Measurements from ENCODE around the gene C3orf38. TPM values are rescaled to one million over a fixed set of nuclear protein-coding genes. Genes with fewer than 3 reads are reported as not detected.

C3orf38 gene
- total RNA-seq, 1 experiment from 2014 or later, result 21.7 TPM

GRCh38 chr3:88132894-88133293 is 16.9 kb upstream of the C3orf38 start:
- Mint-ChIP-seq H3K9me3 (ENCODE audit: unreplicated experiment) (no peaks in the 10 kb centered on the region), H3K27me3 (ENCODE audit: insufficient read depth, unreplicated experiment) (no peaks in the 10 kb centered on the region), H3K4me3 (ENCODE audit: unreplicated experiment) (no peak overlapping the region), H3K36me3 (ENCODE audit: insufficient read depth, unreplicated experiment) (peaks cover 41% of the 10 kb centered on the region), H3K4me1 (ENCODE audit: insufficient read depth, unreplicated experiment) (peaks cover 16% of the 10 kb centered on the region), H3K27ac (ENCODE audit: low read depth, unreplicated experiment) (peak overlapping the region; percentile 27)
- DNase-seq (ENCODE audit: unreplicated experiment), result no peak
- intact Hi-C loops (cut with micrococcal nuclease), result no loop called here
- no TSS peak for BruUV-seq (replicated peaks)
- ChIA-PET POLR2A (interaction anchor here (3.8 kb wide), 1 partner anchor 16 kb away, joined by 25 read pairs; the partner anchor contains the start of gene C3orf38), CTCF (interaction anchor here (0.6 to 2.0 kb wide), 4 partner anchors 11 to 74 kb away, joined by 3 to 7 read pairs (median 3); partner anchors contain the start of gene CGGBP1)
- TF ChIP-seq, protein P1, sequence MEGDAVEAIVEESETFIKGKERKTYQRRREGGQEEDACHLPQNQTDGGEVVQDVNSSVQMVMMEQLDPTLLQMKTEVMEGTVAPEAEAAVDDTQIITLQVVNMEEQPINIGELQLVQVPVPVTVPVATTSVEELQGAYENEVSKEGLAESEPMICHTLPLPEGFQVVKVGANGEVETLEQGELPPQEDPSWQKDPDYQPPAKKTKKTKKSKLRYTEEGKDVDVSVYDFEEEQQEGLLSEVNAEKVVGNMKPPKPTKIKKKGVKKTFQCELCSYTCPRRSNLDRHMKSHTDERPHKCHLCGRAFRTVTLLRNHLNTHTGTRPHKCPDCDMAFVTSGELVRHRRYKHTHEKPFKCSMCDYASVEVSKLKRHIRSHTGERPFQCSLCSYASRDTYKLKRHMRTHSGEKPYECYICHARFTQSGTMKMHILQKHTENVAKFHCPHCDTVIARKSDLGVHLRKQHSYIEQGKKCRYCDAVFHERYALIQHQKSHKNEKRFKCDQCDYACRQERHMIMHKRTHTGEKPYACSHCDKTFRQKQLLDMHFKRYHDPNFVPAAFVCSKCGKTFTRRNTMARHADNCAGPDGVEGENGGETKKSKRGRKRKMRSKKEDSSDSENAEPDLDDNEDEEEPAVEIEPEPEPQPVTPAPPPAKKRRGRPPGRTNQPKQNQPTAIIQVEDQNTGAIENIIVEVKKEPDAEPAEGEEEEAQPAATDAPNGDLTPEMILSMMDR (IDR thresholded peaks at IDR 0.05; ENCODE audit: unreplicated experiment), result no peak

DNA sequence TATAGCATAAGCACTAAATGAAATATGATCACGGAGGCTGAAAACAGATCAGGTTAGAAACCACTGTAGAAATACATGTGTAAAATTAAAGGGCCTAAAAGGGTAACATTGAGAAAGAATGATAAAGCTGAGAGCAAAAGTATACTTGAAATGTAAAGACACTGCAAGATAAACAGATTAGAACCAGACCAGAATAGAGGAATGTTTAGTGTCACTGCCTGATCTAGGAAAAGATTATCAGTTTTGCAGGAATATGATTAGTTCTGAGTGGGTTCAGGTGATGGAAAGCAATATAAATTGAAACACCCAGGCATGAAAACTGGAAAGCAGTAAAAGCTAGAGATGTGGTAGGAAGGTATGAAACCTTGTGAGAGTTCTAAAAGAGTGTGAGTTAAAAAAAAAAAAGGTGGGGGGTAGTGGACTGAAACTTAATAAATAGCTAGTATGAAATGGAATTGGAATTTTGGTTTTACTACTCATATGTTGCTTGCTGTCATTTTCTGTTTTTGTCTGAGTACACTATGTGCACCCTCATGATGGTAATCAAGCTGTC is 16.0 kb upstream of the C3orf38 start:
- Mint-ChIP-seq H3K4me1 (ENCODE audit: insufficient read depth, unreplicated experiment) (peaks cover 16% of the 10 kb centered on the region), H3K36me3 (ENCODE audit: insufficient read depth, unreplicated experiment) (peaks cover 42% of the 10 kb centered on the region), H3K27ac (ENCODE audit: low read depth, unreplicated experiment) (no peak overlapping the region), H3K4me3 (ENCODE audit: unreplicated experiment) (no peak overlapping the region), H3K27me3 (ENCODE audit: insufficient read depth, unreplicated experiment) (no peaks in the 10 kb centered on the region), H3K9me3 (ENCODE audit: unreplicated experiment) (no peaks in the 10 kb centered on the region)
- CTCF ChIA-PET, result interaction anchor here (0.6 to 1.2 kb wide), 3 partner anchors 10 to 17 kb away, joined by 3 read pairs; no protein-coding TSS in a partner anchor
- intact Hi-C loops (cut with micrococcal nuclease), result no loop called here
- BruUV-seq (replicated peaks), result no TSS peak
- TF ChIP-seq, protein P1 (IDR thresholded peaks at IDR 0.05; ENCODE audit: unreplicated experiment), result no peak
- DNase-seq (ENCODE audit: unreplicated experiment), result no peak
- POLR2A ChIA-PET, result interaction anchor here (0.9 to 3.8 kb wide), 2 partner anchors 10 to 15 kb away, joined by 4 to 25 read pairs; partner anchors contain the start of gene C3orf38

DNA sequence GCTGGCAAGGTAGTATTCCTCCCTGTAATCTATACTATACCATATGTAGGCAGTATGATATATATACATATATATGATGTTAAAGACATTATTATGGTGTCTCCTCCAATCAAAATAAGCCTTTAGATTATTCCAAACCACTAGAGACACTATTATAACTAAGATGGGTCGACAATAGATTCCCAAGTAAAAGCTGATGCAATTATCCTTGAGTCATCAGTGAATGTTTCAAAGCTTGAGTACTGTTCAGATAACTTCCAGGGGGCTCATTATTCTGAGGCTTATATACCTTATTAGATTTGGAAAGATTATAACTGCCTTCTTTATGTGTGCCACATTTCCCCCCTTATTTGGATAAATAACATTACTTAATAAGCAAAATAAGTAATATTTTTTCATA is 11.9 kb upstream of the C3orf38 start:
- no peak overlapping the region for H3K4me3 Mint-ChIP-seq (ENCODE audit: unreplicated experiment)
- TF ChIP-seq, protein P1 (IDR thresholded peaks at IDR 0.05; ENCODE audit: unreplicated experiment), result no peak
- H3K27me3 Mint-ChIP-seq (ENCODE audit: insufficient read depth, unreplicated experiment), result no peaks in the 10 kb centered on the region
- intact Hi-C loops (cut with micrococcal nuclease), result no loop called here
- H3K36me3 Mint-ChIP-seq (ENCODE audit: insufficient read depth, unreplicated experiment), result peaks cover 69% of the 10 kb centered on the region
- DNase-seq (ENCODE audit: unreplicated experiment), result peak; percentile 34
- H3K27ac Mint-ChIP-seq (ENCODE audit: low read depth, unreplicated experiment), result no peak overlapping the region
- H3K9me3 Mint-ChIP-seq (ENCODE audit: unreplicated experiment), result no peaks in the 10 kb centered on the region
- peaks cover 22% of the 10 kb centered on the region for H3K4me1 Mint-ChIP-seq (ENCODE audit: insufficient read depth, unreplicated experiment)
- no TSS peak for BruUV-seq (replicated peaks)
- ChIA-PET POLR2A (interaction anchor here (2.0 kb wide), 1 partner anchor 12 kb away, joined by 11 read pairs; the partner anchor contains the start of gene C3orf38), CTCF (interaction anchor here (2.5 kb wide), 1 partner anchor 25 kb away, joined by 11 read pairs; no protein-coding TSS in a partner anchor)

DNA sequence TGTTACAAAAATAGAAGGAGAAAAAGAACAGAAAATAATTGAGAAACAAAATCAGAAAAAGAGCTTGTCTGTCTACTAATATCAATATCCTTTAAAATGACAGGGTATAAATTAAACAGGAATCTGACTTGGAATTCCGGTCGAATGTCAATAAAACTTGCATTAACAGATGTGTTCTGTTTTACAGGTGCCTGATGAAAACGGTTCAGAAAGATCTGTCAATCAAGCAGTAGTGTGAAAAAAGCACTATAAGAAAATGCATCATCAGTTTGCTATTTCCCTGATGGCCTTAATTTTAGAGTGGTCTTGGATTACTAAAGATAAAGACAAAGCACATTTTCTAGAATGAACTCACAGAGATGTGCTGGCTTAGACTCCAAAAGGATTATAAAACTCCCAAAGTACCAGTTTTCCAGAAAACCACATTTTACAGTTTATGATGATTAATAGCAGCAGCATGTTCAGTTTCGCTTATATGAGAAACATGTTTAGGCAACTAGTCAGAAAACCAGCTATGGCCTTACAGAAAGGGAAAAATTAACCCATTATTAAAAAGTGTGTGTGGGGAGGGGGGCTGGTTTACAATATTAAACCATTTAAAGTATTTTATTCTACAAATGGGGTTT is 8.2 kb upstream of the C3orf38 start:
- Mint-ChIP-seq H3K27me3 (ENCODE audit: insufficient read depth, unreplicated experiment) (no peaks in the 10 kb centered on the region), H3K27ac (ENCODE audit: low read depth, unreplicated experiment) (peak overlapping the region; percentile 39), H3K4me1 (ENCODE audit: insufficient read depth, unreplicated experiment) (peaks cover 12% of the 10 kb centered on the region), H3K9me3 (ENCODE audit: unreplicated experiment) (no peaks in the 10 kb centered on the region), H3K36me3 (ENCODE audit: insufficient read depth, unreplicated experiment) (peaks cover 44% of the 10 kb centered on the region), H3K4me3 (ENCODE audit: unreplicated experiment) (no peak overlapping the region)
- TF ChIP-seq, protein P1 (IDR thresholded peaks at IDR 0.05; ENCODE audit: unreplicated experiment), result no peak
- CTCF ChIA-PET, result no interaction called here
- no TSS peak for BruUV-seq (replicated peaks)
- intact Hi-C loops (cut with micrococcal nuclease), result no loop called here
- DNase-seq (ENCODE audit: unreplicated experiment), result peak; percentile 31
- POLR2A ChIA-PET, result interaction anchor here (0.9 to 1.5 kb wide), 5 partner anchors 9 to 82 kb away, joined by 3 to 15 read pairs (median 6); partner anchors contain the start of genes C3orf38, CGGBP1 and ZNF654
